ENCODE data around the gene BTBD9.

BTBD9 gene

DNA sequence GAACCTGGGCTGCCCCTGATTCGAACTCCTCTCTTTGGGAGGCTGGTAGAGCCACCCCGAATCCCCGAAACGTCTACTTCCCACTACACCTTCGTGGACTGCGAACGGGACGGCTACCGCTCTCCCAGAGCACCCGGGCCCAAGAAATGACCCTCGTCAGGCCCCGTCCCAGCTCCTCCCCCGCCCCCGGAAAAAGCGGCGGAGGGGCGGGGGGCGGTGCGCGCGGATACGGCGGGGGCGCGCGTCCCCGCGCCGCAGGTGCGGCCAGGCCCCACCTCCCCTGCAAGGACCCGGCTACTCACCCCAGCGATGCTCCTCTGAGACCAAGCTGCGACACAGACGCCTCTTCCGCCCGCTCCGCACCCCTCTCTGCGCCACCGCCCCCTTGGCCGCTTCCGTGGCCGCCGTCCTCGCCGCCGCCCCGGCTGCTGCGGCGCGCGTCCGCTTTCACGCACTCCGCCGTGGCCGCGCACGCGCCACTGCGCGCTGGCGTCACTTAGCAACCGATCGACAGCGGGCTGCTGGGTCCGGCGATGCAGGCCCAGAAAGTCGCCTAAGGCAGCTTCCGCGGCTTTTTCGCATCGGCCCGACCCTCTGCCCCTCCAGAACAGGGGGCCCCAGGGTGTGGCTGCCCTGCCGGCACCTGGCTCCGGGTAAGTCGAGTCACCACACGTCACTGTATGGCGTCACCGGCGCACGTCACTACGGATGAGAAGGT, at the start of gene BTBD9:
Gene BTBD9 (minus strand): TSS at position 432 of the 718 bp plus-strand sequence.
- peak; percentile 83 for DNase-seq
- ATAC-seq = peak; percentile 75

DNA sequence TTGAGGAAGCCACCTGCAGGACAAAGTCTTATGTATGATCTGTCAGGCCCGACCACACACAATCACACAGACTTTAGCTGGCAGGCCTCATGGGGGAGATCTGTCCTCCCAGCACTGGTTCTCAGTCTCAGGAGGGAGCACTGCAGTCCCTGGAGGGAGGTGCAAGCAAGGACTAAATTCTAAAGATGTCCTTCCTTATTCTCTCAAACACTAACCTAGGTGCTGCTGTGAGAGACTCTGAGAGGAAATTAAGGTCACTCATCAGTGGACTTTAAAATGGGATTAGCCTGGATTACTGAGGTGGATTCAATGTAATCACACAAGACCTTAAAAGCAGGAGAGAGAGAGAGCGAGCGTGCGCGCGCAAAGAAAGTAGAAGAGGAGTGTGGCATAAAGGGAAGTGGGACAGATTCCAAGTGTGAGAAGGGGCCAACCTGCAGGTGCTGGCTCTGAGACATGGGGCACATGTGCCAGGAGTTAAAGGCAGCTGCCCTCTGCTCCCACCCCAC, 48.9 kb upstream of the BTBD9 start:
- no peak for ATAC-seq
- DNase-seq = no peak

GRCh38 chr6:38687549-38687948, 47.8 kb upstream of the BTBD9 start:
- no peak for DNase-seq

DNA sequence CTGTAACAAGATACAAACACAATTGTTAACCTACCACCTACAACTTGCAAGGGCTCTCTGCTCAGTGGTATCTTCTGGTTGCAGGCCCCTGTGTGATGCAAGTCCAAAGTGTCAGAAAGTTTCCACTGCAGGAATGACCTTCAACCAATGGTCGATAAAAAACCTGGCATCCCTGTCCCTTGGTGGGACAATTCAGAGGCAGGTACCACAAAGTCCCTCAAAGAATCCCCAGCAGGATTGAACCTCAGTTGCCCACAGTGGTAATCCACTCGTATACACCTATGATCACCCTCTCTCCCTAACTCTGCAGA, 47.3 kb upstream of the BTBD9 start:
- no peak for ATAC-seq
- DNase-seq = no peak

More at GRCh38 chr6:38687549-38687948, 47.8 kb upstream of the BTBD9 start:
- no peak for ATAC-seq

GRCh38 chr6:38686270-38687042, 46.7 kb upstream of the BTBD9 start:
- ATAC-seq (no peak), DNase-seq (no peak)

DNA sequence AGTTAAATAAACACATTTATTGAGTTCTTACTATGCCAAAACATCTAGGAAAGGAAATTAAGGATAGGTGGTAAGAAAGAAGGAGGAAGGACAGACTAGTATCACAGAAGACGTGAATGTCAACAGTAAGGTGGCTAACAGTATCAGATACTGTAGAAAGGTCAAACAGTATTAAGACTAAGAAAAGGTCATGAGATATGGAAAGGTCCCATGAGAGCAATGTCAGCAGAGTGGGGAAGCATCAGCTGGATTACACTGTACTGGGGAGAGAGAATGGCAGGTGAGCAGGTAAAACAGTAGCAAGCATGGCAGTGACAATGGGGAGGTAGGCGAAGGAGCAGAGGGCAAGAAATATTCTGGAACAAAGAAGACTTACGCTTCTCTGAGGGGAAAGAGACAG, 45.2 kb upstream of the BTBD9 start:
- DNase-seq = no peak
- ATAC-seq = peak; percentile 43

DNA sequence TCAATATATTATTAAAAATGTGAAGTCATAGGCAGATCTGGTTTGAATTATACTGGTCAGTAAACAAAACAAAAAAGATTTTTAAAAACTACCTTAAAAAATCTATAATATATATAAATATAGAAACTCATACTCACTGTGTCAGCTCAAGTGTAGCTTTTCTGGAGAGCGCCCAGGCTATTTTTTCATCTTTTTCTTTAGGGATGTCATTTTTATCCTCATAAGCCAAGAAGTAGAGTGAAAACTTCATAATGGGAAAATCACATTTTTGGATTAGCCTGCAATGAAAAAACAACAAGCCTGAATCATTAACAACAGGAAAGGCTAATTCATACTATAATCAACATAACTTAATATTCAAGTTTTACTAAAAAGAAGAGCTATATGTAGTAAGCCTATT, 44.5 kb upstream of the BTBD9 start:
- DNase-seq (no peak), ATAC-seq (no peak)

GRCh38 chr6:38681850-38682249, 42.1 kb upstream of the BTBD9 start:
- no peak for DNase-seq

GRCh38 chr6:38679668-38680067, 39.9 kb upstream of the BTBD9 start:
- ATAC-seq (no peak), DNase-seq (no peak)

More at GRCh38 chr6:38681850-38682249, 42.1 kb upstream of the BTBD9 start:
- no peak for ATAC-seq

DNA sequence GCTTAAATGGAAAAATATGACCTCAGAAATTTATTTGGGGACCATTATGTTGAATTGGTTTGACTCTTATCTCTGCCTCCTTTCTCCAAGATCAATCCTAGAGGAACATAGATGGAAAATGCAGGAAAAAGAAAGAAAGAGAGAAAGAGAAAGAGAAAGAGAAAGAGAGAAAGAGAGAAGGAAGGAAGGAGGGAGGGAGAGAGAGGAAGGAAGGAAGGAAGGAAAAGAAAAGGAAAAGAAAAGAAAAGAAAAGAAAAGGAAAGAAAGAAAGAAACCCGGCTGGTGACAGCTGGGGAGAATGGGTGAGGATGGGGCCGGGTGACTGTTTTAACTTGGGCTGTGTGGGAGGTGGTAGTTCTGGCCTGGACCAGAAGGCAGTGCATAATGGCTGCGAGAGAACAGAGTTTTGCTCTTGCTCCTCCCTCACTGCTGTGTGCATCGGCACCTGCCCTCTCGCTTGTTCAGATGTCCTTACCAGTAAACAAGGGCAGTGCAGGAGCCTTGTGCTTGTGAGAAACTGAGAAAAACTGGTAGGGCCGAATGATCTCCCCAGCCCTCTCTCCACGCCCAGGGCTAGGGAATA, 38.5 kb upstream of the BTBD9 start:
- DNase-seq = no peak
- no peak for ATAC-seq

- DNase-seq (no peak), ATAC-seq (no peak)
These were observed 37.3 kb upstream of the BTBD9 start for GRCh38 chr6:38676974-38677544.

DNA sequence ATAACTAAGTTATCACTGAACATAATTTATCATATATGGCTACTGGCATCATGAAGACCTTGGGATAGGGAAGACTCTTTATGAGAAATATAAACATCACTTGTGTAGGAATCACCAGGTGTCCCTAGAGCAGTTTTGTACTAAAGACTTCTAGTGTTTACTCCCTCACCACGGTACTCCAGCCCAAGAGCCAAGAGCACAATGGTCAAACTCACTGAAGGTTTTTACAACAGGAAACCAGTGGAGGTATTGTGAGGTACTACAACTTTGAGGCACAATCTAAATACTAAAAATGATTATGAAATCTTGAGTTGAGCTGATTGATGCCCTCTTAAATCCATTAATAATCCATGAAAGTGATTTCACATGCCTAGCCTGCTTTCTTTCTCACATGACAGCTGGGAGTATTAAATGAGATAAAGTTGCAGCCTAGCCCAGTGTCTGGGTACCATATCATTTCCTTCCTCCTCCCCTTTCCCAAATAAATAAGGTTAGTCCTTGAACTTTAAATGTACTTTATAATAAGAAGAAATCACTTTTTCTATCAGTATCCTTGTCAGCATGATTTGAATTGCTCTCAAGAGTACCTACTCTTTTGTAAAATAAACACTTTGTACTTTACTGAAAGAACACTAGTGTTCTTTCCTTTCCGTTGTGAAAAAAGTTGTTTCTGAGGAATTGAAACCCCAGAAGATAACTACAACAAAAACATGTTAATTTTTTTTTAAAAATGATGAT, 36.7 kb upstream of the BTBD9 start:
- DNase-seq = no peak
- ATAC-seq = no peak

GRCh38 chr6:38673397-38674165, 33.9 kb upstream of the BTBD9 start:
- DNase-seq (peak; percentile 25), ATAC-seq (peak; percentile 78)

DNA sequence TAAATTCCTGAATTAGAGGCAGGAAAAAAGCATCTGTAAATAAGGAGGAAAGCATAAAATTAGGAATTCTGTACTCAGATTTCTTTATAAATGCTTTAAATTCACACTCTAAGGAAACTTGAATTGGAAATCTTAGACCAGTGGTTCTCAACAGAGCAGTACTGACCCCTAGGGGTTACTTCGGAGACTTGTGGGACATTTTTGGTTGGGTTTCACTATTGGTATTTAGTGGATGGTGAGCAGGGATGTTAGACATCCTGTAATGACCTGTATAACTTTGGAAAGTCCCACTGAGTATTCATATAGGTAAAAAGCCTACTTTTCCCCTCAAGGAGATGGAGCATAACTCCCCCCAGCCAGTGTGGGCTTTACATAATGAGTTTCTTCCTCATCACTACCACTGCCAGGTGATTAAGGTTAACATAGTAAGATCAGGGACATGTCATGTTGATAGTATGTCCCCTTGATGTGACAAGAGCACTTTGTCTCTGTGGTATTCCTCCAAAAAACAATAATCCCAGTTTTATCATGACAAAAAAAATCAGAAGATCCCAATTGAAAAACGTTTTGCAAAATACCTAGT, 32.2 kb upstream of the BTBD9 start:
- peak; percentile 77 for ATAC-seq
- DNase-seq = peak; percentile 26

DNA sequence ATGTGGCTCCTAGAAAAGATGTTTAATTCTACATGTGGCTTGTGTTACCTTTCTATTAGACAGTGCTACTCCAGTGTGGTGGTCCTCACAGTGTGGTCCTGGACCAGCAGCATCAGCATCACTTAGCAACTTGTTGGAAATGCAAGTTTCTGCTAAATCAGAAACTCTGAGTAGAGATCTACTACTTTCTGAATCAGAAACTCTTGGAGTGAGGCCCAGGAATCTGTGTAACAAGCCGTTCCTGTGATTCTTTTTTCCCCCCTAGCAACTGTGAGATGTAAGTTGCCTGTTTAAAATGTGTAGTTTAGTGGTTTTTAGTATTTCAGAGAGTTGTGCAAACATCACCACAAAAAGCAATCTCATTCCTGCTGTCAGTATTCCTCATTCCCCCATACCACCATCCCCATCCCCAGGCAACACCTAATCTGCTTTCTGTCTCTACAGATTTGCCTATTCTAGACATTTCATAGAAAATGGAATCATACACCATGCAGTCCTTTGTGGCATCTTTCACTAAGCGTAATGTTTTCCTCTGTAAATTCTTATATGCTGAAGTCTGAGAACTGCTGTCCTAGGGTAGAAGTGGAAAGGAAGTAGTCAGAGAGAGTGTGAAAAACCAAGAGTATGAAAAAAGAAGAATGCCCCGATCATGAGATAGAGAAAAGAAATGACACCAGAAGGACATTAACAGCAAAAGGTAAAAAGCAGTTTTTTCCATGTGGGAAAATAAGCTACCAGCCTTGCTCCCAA, 18.9 kb upstream of the BTBD9 start:
- ATAC-seq (no peak), DNase-seq (no peak)

DNA sequence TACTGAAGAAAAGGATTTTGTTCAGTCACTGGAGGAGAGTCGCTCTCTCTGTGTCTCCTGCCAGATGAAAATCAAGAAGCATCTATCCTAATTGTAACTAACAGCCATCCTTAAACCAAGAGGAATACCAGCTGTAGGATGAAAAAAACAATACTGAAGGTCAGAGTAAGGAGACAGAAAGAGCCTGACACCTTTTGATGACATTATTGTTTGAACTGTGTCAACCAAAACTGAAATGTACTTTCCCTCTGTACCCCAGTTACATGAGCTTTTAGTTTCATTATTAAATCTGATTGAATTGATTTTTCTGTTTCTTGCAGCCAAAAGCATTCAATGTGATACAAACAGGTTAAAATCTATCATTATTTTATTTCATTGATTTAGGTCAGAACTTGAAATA, 17.2 kb upstream of the BTBD9 start:
- ATAC-seq = no peak
- no peak for DNase-seq

- ATAC-seq (no peak), DNase-seq (no peak)
These were observed 14.5 kb upstream of the BTBD9 start for GRCh38 chr6:38654263-38654662.

DNA sequence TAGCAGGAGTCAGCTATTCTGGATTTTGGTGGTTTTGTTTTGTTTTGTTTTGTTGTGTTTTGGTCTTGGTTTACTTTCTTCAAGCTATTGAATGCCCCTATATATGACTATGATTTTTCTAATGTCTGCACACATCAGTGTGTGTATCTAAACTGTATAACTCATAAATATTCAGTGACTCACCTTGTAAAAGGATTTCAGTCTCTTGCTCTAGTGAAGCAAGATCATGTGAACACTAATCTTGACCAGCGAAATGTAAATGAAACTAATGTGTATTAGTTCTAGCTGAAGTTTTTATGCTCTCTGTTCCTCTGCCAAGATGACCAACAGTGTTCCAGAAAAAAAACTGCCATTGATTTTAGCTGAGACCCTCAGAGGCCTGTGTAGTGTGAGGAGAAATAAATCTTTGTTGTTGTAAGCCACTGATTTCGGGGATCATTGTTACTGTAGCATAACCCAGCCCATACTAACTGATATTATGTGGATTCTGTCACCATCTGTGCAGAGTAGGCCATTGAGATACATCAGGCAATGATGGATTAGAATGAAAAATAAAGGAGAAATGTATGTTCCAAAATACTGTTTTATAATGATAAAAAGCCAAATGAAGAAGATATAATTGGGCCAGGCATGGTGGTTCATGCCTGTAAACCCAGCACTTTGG, 11.5 kb upstream of the BTBD9 start:
- DNase-seq (no peak), ATAC-seq (no peak)

GRCh38 chr6:38650207-38650752, 10.6 kb upstream of the BTBD9 start:
- ATAC-seq (no peak), DNase-seq (no peak)
